Activated CD4-positive, alpha-beta memory T cell treated with anti-CD3 and anti-CD28 coated beads, Interleukin-2, amount 10 ng/mL, durations not matched to agents 7 days and 5 days (primary cell): ENCODE measurements around the gene MIX23. TPM values are rescaled to one million over a fixed set of nuclear protein-coding genes. Genes with fewer than 3 reads are reported as not detected.

Experiments used
- CTCF ChIA-PET: fragments of 350-600 bp; sonication (Branson Sonifier 250); formaldehyde crosslinking; loops from one replicate; lab custom pipeline; 2021; ENCODE audit warnings: antibody characterized with exemption, inconsistent platforms; lab: Charles Lee
- POLR2A ChIA-PET: fragments of 350-600 bp; sonication (Branson Sonifier 250); formaldehyde crosslinking; loops from one replicate; lab custom pipeline; 2021; ENCODE audit warnings: antibody characterized with exemption; lab: Charles Lee
- DNase-seq: peaks from one replicate; pipeline ENCODE4 v3.0.0-alpha.2; 2020
- H3K27ac Mint-ChIP-seq: one replicate; pipeline ENCODE4 v1.8.0; 2021; ENCODE audit warnings: mild to moderate bottlenecking, mixed read lengths
- H3K27me3 Mint-ChIP-seq: one replicate; pipeline ENCODE4 v1.8.0; 2021; ENCODE audit warnings: mixed read lengths
- H3K36me3 Mint-ChIP-seq: one replicate; pipeline ENCODE4 v1.8.0; 2021; ENCODE audit warnings: low read depth, mixed read lengths
- H3K4me1 Mint-ChIP-seq: one replicate; pipeline ENCODE4 v1.8.0; 2021; ENCODE audit warnings: mixed read lengths
- H3K4me3 Mint-ChIP-seq: one replicate; pipeline ENCODE4 v1.8.0; 2021; ENCODE audit warnings: mild to moderate bottlenecking, mixed read lengths
- H3K9me3 Mint-ChIP-seq: one replicate; pipeline ENCODE4 v1.8.0; 2021; ENCODE audit warnings: mixed read lengths
- total RNA-seq, 2 experiments: library from RNA; stranded (reverse); gene quantifications; one replicate each; pipeline ENCODE4 v1.2.3, GENCODE V29; 2021

The MIX23 gene
- total RNA-seq, 2 experiments from 2014 or later = 29.0 to 35.1 TPM

DNA sequence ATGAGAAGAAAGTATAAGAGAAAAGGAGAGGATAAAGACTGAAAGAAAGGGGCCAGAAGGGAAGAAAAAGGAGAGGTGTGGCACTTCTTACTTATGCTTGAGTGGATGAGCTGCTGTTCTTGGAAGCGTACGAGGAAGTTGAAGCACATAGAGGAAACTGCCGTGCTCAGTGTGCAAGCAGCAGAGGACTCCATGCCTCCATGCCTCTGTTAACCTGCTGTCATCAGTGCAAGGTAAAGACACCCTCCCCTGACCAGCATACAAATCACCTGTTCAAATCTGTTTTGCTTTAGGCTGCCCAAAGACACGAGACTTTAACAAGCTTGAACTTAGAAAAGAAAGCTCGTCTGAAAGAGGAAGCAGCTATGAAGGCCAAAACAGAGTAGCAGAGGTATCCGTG, 26.4 kb upstream of the MIX23 start:
- Mint-ChIP-seq H3K9me3 (no peaks in the 10 kb centered on the region), H3K4me3 (no peak overlapping the region), H3K27me3 (no peaks in the 10 kb centered on the region), H3K27ac (no peak overlapping the region), H3K4me1 (peaks cover 28% of the 10 kb centered on the region), H3K36me3 (peaks cover 48% of the 10 kb centered on the region)
- CTCF ChIA-PET = interaction anchor here (1.7 to 2.8 kb wide), 2 partner anchors 17 to 25 kb away, joined by 3 to 13 read pairs; partner anchors contain the start of gene FAM162A
- POLR2A ChIA-PET = interaction anchor here (1.2 kb wide), 1 partner anchor 25 kb away, joined by 5 read pairs; the partner anchor contains the start of gene FAM162A
- no peak for DNase-seq

DNA sequence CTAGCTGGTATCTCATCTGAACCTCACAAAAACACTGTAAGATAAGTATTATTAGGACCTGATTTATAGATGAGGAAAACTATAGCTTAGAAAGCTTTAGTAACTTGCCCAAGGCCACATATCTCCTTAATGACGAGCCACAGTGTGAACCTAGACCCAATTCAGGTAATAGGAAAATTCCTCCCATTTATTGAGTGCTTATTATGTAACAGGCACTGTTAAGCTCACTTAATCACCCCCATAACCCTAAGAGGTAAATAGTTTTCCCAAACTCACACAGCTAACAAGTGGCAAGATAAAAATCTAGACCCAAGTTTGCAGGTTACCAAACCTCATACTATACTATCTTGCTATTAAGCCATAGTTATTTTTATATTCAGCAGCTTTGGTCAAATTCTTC, 24.9 kb upstream of the MIX23 start:
- Mint-ChIP-seq H3K36me3 (peaks cover 55% of the 10 kb centered on the region), H3K4me1 (peaks cover 16% of the 10 kb centered on the region), H3K27ac (no peak overlapping the region), H3K27me3 (no peaks in the 10 kb centered on the region), H3K9me3 (no peaks in the 10 kb centered on the region), H3K4me3 (no peak overlapping the region)
- DNase-seq = no peak
- CTCF ChIA-PET = interaction anchor here (1.0 to 2.8 kb wide), 3 partner anchors 15 to 861 kb away, joined by 3 to 13 read pairs (median 7); partner anchors contain the start of gene FAM162A
- POLR2A ChIA-PET = interaction anchor here (1.4 kb wide), 1 partner anchor 8 kb away, joined by 8 read pairs; the partner anchor contains the start of gene WDR5B

DNA sequence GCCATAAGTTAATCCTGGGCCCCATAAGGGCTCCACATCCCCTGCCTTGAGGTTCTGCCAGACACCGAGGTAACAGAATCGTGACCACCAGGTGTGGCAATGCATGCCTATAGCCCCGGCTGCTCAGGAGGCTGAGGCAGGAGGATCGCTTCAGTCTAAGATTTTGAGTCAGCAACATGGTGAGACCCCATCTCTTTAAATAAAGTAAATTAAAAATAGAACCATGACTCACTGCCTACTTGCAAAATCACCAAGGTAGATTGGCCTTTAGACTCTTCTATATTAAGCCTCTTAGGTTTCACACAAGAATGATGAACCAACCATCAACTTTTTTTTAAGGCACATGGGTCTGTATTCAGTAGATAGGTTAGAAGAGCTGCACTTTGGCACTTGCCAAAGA, 23.2 kb upstream of the MIX23 start:
- no peaks in the 10 kb centered on the region for H3K27me3 Mint-ChIP-seq
- H3K36me3 Mint-ChIP-seq = peaks cover 57% of the 10 kb centered on the region
- CTCF ChIA-PET = no interaction called here
- no peak overlapping the region for H3K4me3 Mint-ChIP-seq
- no peak overlapping the region for H3K27ac Mint-ChIP-seq
- peaks cover 7% of the 10 kb centered on the region for H3K4me1 Mint-ChIP-seq
- DNase-seq = no peak
- POLR2A ChIA-PET = no interaction called here
- no peaks in the 10 kb centered on the region for H3K9me3 Mint-ChIP-seq

- Mint-ChIP-seq H3K36me3 (peaks cover 51% of the 10 kb centered on the region), H3K27ac (no peak overlapping the region), H3K4me3 (no peak overlapping the region), H3K9me3 (no peaks in the 10 kb centered on the region), H3K27me3 (no peaks in the 10 kb centered on the region), H3K4me1 (peaks cover 6% of the 10 kb centered on the region)
- ChIA-PET POLR2A (interaction anchor here (0.9 to 1.2 kb wide), 2 partner anchors 19 to 22 kb away, joined by 3 read pairs; partner anchors contain the start of gene MIX23), CTCF (interaction anchor here (0.9 to 1.0 kb wide), 2 partner anchors 12 to 22 kb away, joined by 3 read pairs; partner anchors contain the start of gene MIX23)
- no peak for DNase-seq
Measured at GRCh38 chr3:122405015-122405414, 22.0 kb upstream of the MIX23 start.

DNA sequence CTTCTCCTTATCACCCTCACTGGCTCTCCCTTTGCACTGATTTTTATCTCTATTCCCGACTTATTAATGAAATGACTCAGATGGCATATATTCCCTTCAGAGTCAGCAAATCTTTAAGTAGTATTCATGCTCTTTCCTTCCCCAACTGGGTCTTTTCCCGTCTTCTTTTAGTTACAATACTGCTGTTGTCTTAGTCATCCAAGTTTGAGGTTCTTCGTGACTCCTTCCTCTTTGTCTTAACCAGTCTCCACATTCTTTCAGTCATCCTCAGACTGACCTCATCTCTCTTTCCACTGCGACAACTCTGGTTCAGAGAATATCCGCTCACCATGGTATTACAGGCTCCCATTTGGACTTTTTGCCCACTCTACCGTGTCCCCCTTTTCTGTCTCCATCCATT, 20.5 kb upstream of the MIX23 start:
- CTCF ChIA-PET = interaction anchor here (0.6 kb wide), 1 partner anchor 857 kb away, joined by 3 read pairs; no protein-coding TSS in a partner anchor
- POLR2A ChIA-PET = interaction anchor here (1.3 to 1.7 kb wide), 2 partner anchors 12 to 20 kb away, joined by 4 to 5 read pairs; partner anchors contain the start of genes FAM162A and WDR5B
- H3K9me3 Mint-ChIP-seq = no peaks in the 10 kb centered on the region
- DNase-seq = no peak
- H3K27ac Mint-ChIP-seq = no peak overlapping the region
- H3K36me3 Mint-ChIP-seq = peaks cover 45% of the 10 kb centered on the region
- H3K27me3 Mint-ChIP-seq = no peaks in the 10 kb centered on the region
- H3K4me3 Mint-ChIP-seq = no peak overlapping the region
- peaks cover 2% of the 10 kb centered on the region for H3K4me1 Mint-ChIP-seq

DNA sequence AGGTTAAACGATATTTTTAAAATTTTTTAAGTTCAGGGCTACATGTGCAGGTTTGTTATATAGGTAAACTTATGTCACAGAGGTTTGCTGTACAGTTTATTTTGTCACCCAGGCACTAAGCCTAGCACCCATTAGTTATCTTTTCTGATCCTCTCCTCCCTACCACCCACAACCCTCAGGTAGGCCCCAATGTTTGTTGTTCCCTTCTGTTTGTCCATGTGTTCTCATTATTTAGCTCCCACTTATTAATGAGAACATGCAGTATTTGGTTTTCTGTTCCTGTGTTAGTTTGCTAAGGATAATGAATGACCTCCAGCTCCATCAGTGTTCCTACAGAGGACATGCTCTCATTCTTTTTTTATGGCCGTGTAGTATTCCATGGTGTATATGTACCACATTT, 15.9 kb upstream of the MIX23 start:
- H3K9me3 Mint-ChIP-seq = no peaks in the 10 kb centered on the region
- H3K27me3 Mint-ChIP-seq = no peaks in the 10 kb centered on the region
- no peak overlapping the region for H3K4me3 Mint-ChIP-seq
- DNase-seq = no peak
- peaks cover 17% of the 10 kb centered on the region for H3K36me3 Mint-ChIP-seq
- CTCF ChIA-PET = interaction anchor here (1.0 kb wide), 1 partner anchor 15 kb away, joined by 3 read pairs; the partner anchor contains the start of gene FAM162A
- no peak overlapping the region for H3K27ac Mint-ChIP-seq
- H3K4me1 Mint-ChIP-seq = peaks cover 19% of the 10 kb centered on the region
- POLR2A ChIA-PET = no interaction called here

GRCh38 chr3:122397201-122397600, 14.2 kb upstream of the MIX23 start:
- POLR2A ChIA-PET = no interaction called here
- H3K36me3 Mint-ChIP-seq = peaks cover 4% of the 10 kb centered on the region
- no peak overlapping the region for H3K27ac Mint-ChIP-seq
- H3K9me3 Mint-ChIP-seq = no peaks in the 10 kb centered on the region
- H3K4me3 Mint-ChIP-seq = no peak overlapping the region
- CTCF ChIA-PET = interaction anchor here (0.7 kb wide), 1 partner anchor 13 kb away, joined by 3 read pairs; the partner anchor contains the start of gene FAM162A
- peaks cover 21% of the 10 kb centered on the region for H3K4me1 Mint-ChIP-seq
- H3K27me3 Mint-ChIP-seq = no peaks in the 10 kb centered on the region
- no peak for DNase-seq

DNA sequence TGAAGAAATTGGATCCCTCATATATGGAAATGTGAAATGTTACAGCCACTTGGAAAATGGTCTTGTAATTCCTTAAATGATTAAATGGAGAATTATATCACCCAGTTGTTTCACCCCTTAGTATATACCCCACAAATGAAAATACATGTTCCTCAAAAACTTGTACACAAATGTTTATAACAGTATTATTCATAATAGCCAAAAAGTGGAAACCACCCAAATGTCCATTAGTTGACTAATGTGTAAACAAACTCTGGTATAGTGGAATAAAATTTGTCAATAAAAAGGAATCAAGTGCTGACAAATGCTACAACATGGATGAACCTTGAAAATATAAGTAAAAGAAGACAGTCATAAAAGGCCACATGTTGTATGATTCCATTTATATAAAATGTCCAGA, 13.5 kb upstream of the MIX23 start:
- H3K4me3 Mint-ChIP-seq = no peak overlapping the region

GRCh38 chr3:122395582-122395981, 12.6 kb upstream of the MIX23 start:
- no peak overlapping the region for H3K27ac Mint-ChIP-seq
- peaks cover 21% of the 10 kb centered on the region for H3K4me1 Mint-ChIP-seq
- H3K9me3 Mint-ChIP-seq = no peaks in the 10 kb centered on the region
- H3K27me3 Mint-ChIP-seq = no peaks in the 10 kb centered on the region
- ChIA-PET CTCF (interaction anchor here (1.3 to 1.5 kb wide), 2 partner anchors 12 to 21 kb away, joined by 4 to 6 read pairs; partner anchors contain the start of gene FAM162A), POLR2A (interaction anchor here (0.7 to 1.5 kb wide), 2 partner anchors 11 to 141 kb away, joined by 3 to 7 read pairs; partner anchors contain the start of gene FAM162A)
- no peak for DNase-seq
- peaks cover 4% of the 10 kb centered on the region for H3K36me3 Mint-ChIP-seq
- no peak overlapping the region for H3K4me3 Mint-ChIP-seq

More for the DNA sequence above, 13.5 kb upstream of the MIX23 start:
- DNase-seq = no peak
- Mint-ChIP-seq H3K4me1 (peaks cover 21% of the 10 kb centered on the region), H3K36me3 (peaks cover 4% of the 10 kb centered on the region), H3K27ac (no peak overlapping the region), H3K27me3 (no peaks in the 10 kb centered on the region), H3K9me3 (no peaks in the 10 kb centered on the region)
- ChIA-PET CTCF (interaction anchor here (1.3 to 1.5 kb wide), 2 partner anchors 13 to 20 kb away, joined by 4 to 6 read pairs; partner anchors contain the start of gene FAM162A), POLR2A (interaction anchor here (1.5 kb wide), 1 partner anchor 12 kb away, joined by 7 read pairs; the partner anchor contains the start of gene FAM162A)

GRCh38 chr3:122394173-122394572, 11.1 kb upstream of the MIX23 start:
- H3K27me3 Mint-ChIP-seq = no peaks in the 10 kb centered on the region
- POLR2A ChIA-PET = interaction anchor here (1.8 kb wide), 2 partner anchors 22 to 285 kb away, joined by 6 to 9 read pairs; partner anchors contain the start of gene WDR5B
- no peak overlapping the region for H3K27ac Mint-ChIP-seq

GRCh38 chr3:122392868-122393844, 10.1 kb upstream of the MIX23 start:
- Mint-ChIP-seq H3K4me3 (no peak overlapping the region), H3K9me3 (no peaks in the 10 kb centered on the region), H3K36me3 (no peaks in the 10 kb centered on the region), H3K27me3 (no peaks in the 10 kb centered on the region), H3K27ac (no peak overlapping the region), H3K4me1 (peaks cover 25% of the 10 kb centered on the region)
- peak; percentile 23 for DNase-seq
- CTCF ChIA-PET = interaction anchor here (0.5 to 3.3 kb wide), 21 partner anchors 10 to 847 kb away, joined by 3 to 59 read pairs (median 3); partner anchors contain the start of genes FAM162A, KPNA1, MIX23 and POLQ
- POLR2A ChIA-PET = interaction anchor here (1.0 to 2.0 kb wide), 6 partner anchors 9 to 286 kb away, joined by 4 to 10 read pairs (median 7); partner anchors contain the start of genes FAM162A, KPNA1, MIX23 and WDR5B

More at GRCh38 chr3:122394173-122394572, 11.1 kb upstream of the MIX23 start:
- DNase-seq = no peak
- Mint-ChIP-seq H3K9me3 (no peaks in the 10 kb centered on the region), H3K36me3 (no peaks in the 10 kb centered on the region), H3K4me1 (peaks cover 21% of the 10 kb centered on the region), H3K4me3 (no peak overlapping the region)
- CTCF ChIA-PET = interaction anchor here (2.0 to 3.3 kb wide), 4 partner anchors 11 to 285 kb away, joined by 13 to 59 read pairs (median 16); partner anchors contain the start of genes FAM162A, MIX23 and WDR5B
